ENCODE data around the gene MFSD12.

- TF ChIP-seq CTCF (tag by site-specific recombination; IDR thresholded peaks at IDR 0.05) = no peak
- no peak for TF ChIP-seq ZNF416 (tag by site-specific recombination; IDR thresholded peaks at IDR 0.05)
- no peak for TF ChIP-seq IKZF3 (tag by site-specific recombination; IDR thresholded peaks at IDR 0.05)
- TF ChIP-seq ZNF510 (tag by site-specific recombination; IDR thresholded peaks at IDR 0.05; ENCODE audit: insufficient replicate concordance) = no peak
- no peak for TF ChIP-seq ZNF501 (tag by site-specific recombination; IDR thresholded peaks at IDR 0.05)
- TF ChIP-seq ZBTB7A (tag by site-specific recombination; IDR thresholded peaks at IDR 0.05; ENCODE audit: low read depth) = no peak
- TF ChIP-seq OSR2 (tag by site-specific recombination; IDR thresholded peaks at IDR 0.05) = no peak
- TF ChIP-seq ZNF175 (tag by site-specific recombination; IDR thresholded peaks at IDR 0.05) = no peak
Observed at GRCh38 chr19:3536429-3537100, 20.8 kb downstream of the MFSD12 start.

Measured in HEK293 (cell line).